Kidney tubule cell (primary cell): ENCODE measurements around the gene CCDC15.
"Not testable (repeated sequence)": the region's sequence is repeated elsewhere in the genome, so short reads cannot be mapped to it uniquely, and the experiment has no call there.

Experiments used
- DNase-seq: peaks from one replicate; pipeline ENCODE4 v3.0.0-alpha.2; 2018; ENCODE audit warnings: low spot score

CCDC15 gene

DNA sequence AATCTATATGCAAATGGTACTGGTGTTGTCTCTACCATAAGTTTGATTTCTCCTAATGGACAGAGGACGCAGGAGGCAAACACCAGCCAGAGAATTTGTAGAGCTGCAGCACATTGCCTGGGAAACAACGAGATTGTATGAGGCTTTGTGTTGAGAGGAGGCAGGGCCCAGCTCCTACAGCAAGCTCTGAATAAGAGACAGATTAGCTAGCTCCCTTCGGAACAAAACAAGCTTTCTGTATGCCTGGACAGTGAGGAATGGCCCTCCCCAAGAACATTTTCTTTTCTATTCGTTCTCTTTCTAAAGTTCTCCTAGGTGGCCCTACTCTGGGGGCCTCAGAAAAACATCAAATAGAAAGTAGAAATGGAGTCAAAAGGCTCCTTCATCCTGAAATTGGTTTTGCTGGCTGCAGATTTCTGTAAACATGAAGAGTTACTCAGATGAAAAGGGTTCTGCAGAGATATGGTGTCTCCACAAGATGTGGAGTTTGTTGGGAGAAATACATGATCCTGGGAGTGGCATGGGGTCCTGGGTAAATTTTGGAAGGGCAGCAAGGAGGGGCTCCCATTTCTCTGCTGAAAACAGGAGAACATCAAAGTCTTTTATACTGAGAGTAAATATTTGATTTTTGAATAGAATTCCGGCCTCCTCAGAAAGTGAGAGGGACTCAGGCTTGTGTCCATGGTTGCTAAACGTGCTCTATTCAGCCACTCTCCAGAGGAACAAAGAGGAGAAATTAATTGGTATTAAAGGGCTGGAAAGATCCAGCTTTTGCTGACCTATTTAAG is 11.3 kb upstream of the CCDC15 start:
- DNase-seq, result no peak

GRCh38 chr11:124943254-124943616 is 10.8 kb upstream of the CCDC15 start:
- no peak for DNase-seq

DNA sequence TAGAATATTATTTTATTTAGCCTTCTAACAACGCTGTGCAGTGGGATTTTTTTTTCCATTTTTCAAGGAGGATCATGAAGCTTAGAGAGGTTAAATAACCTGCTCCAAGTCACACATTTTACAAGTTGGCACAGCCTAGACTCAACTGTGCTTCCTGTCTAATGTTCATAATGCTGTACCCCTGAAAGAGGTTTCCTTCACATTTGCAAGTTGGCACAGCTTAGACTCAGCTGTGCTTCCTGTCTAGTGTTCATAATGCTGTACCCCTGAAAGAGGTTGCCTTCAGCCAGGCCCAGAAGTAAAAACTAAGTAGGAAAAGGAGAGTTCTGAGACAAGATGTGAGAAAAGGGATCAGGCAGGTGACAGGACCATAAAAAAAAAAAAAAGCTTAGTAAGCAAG is 10.3 kb upstream of the CCDC15 start:
- DNase-seq, result no peak

DNA sequence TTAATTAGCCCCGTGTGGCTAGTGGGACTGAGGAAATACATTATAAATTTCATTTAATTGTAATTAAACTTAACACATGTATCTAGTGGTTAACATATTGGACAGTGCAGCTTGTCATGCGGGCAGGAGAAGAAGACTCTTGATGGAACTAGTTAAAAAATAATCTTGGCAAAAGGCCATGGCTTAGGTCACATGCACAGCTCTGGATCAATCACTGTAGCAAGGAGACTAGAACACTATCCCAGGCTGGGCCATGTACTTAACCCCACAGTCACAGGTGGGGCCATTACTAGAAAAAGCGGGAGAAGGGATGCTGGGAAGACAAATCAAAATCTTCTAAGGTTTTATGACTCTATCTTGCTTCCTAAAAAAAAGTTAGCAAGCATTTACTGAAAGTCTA is 9.4 kb upstream of the CCDC15 start:
- no peak for DNase-seq

- DNase-seq, result no peak
Measured at GRCh38 chr11:124945826-124946225, 8.2 kb upstream of the CCDC15 start.

GRCh38 chr11:124946735-124947141 is 7.3 kb upstream of the CCDC15 start:
- peak; percentile 8 for DNase-seq

- no peak for DNase-seq
Measured at GRCh38 chr11:124950601-124951330, 3.2 kb upstream of the CCDC15 start.

DNA sequence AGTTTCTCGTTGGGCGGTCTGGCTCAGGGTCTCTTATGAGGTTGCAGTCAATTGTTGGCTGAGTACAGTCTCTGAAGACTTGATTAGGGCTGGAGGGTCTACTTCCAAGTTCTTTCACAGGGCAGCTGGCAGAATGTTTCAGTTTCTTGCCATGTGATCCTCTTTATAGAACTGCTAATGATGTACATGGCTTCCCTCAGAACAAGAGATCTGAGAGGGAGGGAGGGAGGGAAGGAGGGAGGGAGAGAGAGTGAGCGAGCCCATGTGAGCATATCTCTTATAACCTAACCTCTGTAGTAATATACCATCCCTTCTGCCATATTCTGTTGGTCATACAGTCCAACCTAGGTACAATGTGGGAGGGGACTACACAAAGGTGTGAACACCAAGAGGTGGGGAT is 2.7 kb upstream of the CCDC15 start:
- no peak for DNase-seq

DNA sequence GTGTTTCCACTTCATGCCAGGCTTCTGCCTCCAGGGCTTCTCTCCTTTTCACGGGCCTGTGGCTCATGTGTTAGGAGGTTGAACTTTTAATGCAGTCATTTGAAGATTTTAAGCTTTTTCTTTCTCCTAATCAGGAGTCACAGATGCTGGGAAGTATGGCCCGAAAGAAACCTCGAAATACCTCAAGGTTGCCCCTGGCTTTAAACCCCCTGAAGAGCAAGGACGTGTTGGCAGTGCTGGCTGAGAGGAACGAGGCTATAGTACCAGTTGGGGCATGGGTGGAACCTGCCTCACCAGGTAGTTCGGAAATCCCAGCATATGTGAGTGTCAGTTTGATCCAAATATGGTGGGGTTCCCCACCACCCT is 571 bp downstream of the CCDC15 start:
- DNase-seq, result no peak

- no peak for DNase-seq
Measured at GRCh38 chr11:124955035-124955434, 1.0 kb downstream of the CCDC15 start.

DNA sequence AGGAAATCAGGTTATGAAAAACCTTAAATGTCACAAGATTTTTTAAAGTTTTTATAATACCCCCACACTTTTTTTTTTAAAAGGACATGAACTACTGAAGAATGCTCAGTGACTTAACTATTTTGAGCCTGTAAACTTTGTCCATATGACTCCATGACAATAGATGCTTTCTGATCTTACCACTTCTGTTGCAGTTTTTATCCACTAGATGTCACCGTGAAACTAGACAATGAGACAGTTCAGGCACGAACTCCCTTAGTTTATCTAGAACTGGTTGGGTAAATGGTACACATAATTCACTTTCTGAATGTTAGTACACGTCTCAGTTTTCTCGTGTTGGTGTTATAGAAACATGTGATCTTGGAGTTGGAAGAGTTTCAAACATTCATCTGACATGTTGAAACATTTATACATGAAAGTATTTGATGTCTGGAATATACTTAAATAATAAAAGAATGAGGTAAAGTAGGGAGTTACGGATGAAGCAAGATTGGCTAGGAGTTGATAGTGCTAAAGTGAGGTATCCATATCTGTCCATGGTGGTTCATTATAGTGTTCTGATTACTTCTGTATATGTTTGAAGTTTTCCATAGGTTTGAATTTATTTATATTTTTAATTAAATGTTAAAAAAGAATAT is 8.1 kb downstream of the CCDC15 start:
- peak; percentile 73 for DNase-seq

- DNase-seq, result not testable (repeated sequence)
Measured at GRCh38 chr11:124968197-124968596, 14.2 kb downstream of the CCDC15 start.

DNA sequence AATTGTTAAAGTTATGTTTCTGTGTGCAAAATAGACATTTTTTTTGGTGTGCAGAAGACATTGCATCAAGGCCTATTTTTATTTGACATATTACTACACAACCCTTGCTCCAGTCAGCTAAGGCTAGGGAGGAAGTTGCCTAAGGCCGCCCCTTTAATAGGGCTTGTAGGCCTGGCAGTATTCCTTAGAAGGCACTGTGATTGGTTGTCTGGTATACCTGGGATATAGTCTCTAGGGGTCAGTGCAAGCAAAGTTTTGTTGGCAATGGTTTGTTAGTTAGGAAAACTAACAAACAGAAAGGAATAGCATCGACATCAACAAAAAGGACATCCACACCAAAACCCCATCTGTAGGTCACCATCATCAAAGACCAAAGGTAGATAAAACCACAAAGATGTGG is 16.9 kb downstream of the CCDC15 start:
- peak; percentile 38 for DNase-seq

DNA sequence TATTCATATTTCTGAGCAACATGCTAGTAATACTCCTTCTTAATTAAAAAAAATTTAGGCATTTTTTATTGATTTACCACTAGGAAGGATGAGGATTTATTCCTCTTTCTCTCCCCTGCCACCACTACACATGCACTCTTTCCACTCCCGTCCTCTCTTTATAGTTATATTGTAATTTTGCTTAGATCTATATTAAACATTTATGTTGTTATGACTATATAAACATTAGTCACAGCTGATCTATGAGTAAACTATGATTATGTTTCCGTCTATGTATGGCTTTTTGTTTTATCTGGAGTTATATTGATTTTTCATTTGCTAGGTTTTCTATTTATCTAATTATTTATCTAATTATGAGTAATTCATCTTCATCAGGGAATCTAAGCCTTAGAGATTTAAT is 17.8 kb downstream of the CCDC15 start:
- DNase-seq, result no peak

GRCh38 chr11:124976531-124976930 is 22.5 kb downstream of the CCDC15 start:
- no peak for DNase-seq

DNA sequence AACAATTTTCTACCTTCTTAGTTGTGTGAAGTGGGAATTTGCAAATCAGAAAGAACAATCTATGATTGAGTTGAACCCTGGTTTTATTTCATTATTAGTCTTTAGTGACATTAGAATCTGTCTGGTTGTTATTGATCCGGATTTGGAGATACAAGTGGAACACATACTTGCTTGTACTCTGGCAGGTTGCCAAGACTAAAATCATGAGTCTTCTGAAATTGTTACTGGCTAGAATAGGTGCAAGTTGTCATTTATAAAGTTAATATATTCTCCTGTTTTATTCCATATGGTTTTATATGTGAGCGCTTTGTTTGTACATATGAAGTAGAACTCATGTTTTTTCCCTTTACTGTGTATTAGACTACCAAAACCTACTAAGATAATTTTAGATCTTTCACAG is 23.0 kb downstream of the CCDC15 start:
- DNase-seq, result no peak

- DNase-seq, result no peak
Measured at GRCh38 chr11:124978316-124978715, 24.3 kb downstream of the CCDC15 start.

- no peak for DNase-seq
Measured at GRCh38 chr11:124982043-124982442, 28.0 kb downstream of the CCDC15 start.

- DNase-seq, result no peak
Measured at GRCh38 chr11:124983674-124984511, 29.9 kb downstream of the CCDC15 start.

DNA sequence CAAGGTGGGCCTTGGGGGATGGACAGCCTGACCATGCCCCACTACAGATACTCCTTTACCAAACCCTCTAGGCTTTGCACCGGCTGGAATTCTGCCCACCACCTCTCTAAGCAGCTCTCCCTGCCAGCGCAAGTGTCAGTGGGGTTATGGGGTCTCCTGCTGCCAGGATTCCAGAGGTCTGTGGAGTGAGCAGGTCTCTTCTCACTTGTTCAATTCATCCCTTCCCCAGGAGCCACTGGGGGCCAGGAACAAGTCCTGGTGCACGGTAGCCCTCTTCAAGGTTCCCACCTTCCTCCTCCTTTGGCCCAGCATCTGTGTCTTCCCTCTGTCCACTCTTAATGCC is 30.5 kb downstream of the CCDC15 start:
- DNase-seq, result no peak

GRCh38 chr11:124987096-124987495 is 33.1 kb downstream of the CCDC15 start:
- DNase-seq, result no peak

- no peak for DNase-seq
Measured at GRCh38 chr11:124988063-124988462, 34.1 kb downstream of the CCDC15 start.
